ENCODE measurements around the gene MYO1C.
"Not testable (repeated sequence)": the region's sequence is repeated elsewhere in the genome, so short reads cannot be mapped to it uniquely, and the experiment has no call there.

MYO1C gene

DNA sequence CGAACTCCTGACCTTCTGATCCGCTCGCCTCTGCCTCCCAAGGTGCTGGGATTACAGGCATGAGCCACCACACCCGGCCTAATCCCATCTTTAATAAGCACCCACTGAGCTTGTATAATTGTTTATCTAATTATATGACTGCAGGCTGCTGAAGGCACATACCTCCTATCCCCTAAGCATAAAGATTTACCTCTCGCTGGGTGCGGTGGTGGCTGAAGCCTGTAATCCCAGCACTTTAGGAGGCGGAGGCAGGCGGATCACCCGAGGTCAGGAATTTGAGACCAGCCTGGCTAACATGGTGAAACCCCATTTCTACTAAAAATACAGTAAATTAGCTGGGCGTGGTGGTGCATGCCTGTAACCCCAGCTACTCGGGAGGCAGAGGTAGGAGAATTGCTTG is 72.3 kb downstream of the MYO1C start:
- no peak for DNase-seq

DNA sequence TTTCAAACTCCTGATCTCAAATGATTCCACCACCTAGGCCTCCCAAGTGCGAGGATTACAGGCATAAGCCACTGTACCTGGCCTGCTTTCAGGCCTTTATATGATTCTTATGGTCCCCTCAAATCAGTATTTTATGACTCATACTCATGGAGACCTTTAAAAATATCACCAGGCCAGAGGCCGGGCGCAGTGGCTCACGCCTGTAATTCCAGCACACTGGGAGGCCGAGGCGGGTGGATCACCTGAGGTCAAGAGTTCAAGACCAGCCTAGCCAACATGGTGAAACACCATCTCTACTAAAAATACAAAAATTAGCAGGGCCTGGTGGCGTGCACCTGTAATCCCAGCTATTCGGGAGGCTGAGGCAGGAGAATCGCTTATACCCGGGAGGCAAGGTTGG is 74.0 kb downstream of the MYO1C start:
- DNase-seq: not testable (repeated sequence)

DNA sequence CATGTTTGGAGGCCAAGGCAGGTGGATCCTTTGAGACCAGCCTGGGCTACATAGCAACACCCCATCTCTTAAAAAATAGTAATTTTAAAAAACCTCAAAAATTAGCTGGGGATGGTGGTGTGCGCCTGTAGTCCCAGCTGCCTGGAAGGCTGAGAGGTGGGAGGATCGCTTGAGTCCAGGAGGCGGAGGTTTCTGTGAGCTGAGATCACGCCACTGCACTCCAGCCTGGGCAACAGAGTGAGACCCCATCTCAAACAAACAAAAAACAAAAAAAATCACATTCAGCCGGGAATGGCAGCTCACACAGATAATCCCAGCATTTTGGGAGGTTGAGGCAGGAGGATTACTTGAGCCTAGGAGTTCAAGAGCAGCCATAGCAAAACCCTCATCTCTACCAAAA is 76.1 kb downstream of the MYO1C start:
- no peak for DNase-seq

DNA sequence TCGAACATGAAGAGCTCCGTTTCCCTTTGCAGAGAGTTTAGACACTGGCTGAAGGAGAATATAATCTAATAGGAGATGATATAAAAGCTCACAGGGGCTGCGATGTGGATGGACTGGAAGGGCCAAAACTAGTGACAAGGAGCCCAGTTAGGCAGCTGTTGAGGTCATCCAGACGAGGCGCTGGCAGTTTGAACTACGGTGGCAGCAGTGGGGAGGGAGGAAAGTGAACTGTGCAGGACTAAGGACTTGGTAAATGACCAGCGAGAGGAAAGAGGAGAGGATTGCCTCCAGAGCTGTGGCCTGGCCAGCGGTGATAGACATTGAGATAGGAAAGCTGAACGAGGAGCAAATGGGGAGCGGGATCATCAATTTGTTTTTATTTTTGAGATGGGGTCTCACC is 77.9 kb downstream of the MYO1C start:
- DNase-seq: no peak

Measured in activated naive CD4-positive, alpha-beta T cell treated with anti-CD3 and anti-CD28 coated beads, Interleukin-2, amount 50 U/mL, for 16 hours (primary cell).